ENCODE measurements around the gene PPP2R3A.
A peak's percentile ranks its signal among the peaks of the same experiment; 100 is the strongest.
"Not testable (repeated sequence)": the region's sequence is repeated elsewhere in the genome, so short reads cannot be mapped to it uniquely, and the experiment has no call there.

Gene PPP2R3A

DNA sequence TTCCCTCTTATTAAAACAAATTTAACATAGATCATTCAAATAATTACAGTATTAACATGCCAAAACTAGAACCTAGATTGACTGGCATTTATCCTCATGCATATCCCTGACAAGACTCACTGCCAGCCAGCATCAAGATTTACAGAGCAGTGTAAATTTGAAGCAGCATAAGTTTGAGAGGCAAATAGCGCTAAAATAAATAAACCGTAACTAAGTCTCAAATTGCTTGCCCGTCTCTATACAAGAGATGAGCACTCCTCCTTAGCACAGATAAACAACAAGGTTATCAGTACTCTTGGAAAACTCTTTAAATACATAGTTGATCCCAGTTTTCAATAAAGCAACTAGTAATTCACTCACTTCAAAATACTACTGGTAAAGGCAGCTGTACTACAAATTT lies 201.0 kb downstream of the PPP2R3A start:
- no peak for DNase-seq

DNA sequence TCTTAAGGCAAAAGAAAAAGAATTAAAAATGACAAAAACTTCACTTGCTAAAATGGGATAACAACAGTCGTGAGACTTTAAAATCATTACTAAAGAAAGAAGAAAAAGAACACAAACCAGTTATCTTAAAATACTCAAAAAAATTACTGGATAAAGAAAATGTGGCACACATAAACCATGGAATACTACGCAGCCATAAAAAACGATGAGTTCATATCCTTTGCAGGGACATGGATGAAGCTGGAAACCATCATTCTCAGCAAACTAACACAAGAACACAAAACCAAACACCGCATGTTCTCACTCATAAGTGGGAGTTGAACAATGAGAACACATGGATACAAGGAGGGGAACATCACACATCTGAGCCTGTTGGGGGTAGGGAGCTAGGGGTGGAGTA lies 202.7 kb downstream of the PPP2R3A start:
- not testable (repeated sequence) for DNase-seq

DNA sequence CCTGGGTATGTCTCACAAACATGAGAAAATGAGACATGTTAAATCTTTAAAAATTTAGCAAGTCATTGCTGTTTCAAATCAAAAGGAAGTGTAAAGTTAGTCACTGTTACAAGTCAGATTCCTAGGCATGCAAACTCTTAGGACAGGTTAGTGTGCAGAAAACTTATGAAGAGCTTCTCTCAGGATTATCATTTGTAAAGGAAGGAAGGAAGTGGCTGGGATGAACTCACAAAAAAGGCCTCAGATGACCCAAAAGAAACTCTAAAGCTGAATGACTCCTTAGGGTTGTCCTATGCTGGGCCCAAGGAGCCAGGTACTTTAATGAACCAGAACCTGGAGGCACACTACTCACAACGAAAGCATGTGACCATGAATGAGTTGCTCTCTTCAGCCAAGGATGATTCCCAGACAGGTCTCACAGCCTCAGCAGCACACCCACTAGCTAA lies 205.6 kb downstream of the PPP2R3A start:
- peak; percentile 53 for DNase-seq

DNA sequence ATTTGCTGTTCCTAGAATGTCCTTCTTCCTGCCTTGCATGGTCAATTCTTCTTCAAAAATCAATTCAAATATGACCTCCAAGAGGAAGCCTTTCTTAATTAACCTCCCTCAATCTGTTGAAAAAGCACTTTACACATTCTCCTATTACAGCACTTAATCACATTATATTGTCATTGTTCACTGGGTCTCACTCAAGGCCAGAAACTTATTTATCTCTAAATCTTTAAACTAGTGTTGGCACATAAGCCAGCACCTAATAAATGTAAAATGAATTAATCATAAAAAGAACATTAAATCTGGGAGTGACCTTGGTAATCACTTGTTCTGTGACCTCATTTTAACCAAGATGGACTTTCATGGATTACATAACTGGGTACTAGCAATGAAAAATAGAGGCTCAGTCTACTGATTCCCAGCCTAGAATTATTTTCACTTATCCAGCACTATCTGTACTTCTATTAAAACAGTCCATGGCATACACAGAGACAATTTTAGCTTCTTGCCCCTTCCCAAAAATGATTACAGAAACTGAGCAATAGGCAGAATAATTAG lies 208.5 kb downstream of the PPP2R3A start:
- no peak for DNase-seq

DNA sequence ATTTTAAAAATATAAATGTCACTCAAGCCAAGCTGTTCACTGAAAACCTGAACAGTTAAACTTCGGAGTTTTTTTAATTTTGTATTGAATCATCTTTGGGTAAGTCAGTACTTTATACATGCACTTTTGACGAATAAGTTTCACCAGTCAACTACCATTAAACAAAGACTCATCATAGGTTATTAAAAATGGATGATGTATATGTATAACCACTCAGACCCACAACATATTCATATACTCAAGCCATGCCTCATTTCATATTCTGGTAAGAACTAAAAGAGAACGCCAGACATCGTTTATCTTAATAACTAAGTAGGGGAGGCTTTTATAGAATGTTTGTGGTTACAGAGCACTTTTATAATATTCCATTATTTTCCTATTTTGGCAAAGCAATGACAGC lies 212.3 kb downstream of the PPP2R3A start:
- DNase-seq, result no peak

DNA sequence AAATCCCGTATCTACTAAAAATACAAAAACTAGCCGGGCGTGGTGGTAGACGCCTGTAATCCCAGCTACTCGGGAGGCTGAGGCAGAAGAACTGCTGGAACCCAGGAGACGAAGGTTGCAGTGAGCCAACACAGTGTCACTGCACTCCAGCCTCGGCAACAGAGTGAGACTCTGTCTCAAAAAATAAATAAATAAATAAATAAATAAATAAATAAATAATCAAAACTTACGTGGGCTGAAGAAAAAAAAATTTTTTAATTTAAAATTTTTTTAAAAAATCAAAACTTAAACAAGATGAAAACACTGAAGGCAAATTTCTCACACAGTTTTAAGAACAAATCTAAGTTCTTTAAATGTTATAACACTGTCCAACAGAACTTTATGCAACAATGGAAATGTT lies 216.2 kb downstream of the PPP2R3A start:
- no peak for DNase-seq

DNA sequence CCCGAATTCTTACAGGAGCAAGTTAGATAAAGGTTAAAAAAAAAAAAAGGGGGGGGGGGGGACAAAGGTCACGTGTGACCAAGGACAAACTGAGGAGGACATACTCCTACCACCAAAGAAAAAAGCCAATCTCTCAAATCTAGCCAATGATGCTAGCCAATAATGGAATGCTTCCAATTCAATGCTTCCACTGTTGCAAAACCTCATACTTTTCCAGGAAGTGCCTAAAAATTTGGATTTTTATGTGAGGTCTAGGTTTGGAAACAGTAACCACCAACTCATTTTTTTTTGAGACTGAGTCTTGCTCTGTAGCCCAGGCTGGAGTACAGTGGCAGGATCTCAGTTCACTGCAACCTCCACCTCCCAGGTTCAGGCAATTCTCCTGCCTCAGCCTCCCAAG lies 219.2 kb downstream of the PPP2R3A start:
- no peak for DNase-seq

DNA sequence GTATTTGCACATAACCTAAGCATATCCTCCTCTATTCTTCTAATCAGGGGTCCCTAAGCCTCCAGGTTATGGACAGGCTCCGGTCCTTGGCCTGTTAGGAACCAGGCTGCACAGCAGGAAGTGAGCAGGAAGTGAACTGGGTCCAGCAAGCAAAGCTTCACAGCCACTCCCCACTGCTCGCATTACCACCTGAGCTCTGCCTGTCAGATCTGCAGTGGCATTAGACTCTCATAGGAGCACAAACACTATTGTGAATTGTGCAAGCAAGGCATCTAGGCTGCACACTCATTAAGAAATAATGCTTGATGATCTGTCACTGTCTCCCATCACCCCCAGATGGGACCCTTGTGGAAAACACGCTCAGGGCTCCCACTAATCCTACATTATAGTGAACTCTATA lies 220.8 kb downstream of the PPP2R3A start:
- DNase-seq, result peak; percentile 33

DNA sequence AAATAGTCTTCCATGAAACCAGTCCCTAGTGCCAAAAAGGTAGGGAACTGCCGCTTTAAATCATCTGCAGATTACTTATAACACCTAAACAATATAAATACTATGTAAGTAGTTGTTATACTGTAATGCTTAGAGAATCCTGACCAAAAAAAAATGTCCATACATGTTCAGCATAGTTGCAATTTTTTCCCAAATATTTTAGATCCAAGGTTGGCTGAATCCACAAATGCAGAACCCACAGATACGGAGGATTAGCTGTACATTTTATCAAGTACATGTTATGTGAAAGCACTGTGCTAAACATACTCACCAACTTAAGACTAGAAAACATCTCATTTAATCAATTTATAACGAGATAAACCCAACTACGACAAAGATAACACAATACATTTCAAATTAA lies 221.3 kb downstream of the PPP2R3A start:
- DNase-seq, result no peak

DNA sequence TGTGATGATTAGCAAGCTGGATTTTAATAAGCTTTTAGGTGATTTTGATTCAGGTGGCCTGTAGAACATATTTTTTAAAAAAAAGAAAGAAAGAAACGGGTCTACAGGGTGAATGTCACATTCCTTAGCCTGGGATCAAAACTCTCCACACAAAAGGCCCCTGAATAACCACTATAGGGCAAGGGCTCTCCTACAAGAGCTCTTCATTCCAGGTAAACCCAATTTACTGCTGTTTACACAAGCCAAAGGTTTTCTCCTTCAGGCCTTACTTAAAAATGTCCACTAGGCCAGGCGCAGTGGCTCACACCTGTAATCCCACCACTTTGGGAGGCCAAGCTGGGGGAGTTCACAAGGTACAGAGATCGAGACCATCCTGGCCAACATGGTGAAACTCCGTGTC lies 222.3 kb downstream of the PPP2R3A start:
- DNase-seq, result no peak

DNA sequence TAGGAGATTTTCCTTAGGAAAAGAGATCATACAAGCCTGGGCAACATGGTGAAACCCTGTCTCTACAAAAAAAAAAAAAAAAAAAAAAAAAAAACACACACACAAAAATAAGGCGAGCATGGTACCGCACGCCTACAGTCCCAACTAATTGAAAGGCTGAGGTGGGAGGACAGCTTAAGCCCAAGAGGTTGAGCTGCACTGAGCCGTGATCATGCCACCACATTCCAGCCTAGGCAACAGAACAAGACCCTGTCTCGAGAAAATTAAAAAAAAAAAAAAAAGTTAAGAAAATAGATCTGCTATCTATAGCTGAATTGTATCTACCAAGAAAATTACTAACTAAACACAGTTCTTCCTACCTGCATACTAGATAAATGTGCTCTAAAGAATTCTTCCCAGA lies 223.5 kb downstream of the PPP2R3A start:
- DNase-seq, result no peak

DNA sequence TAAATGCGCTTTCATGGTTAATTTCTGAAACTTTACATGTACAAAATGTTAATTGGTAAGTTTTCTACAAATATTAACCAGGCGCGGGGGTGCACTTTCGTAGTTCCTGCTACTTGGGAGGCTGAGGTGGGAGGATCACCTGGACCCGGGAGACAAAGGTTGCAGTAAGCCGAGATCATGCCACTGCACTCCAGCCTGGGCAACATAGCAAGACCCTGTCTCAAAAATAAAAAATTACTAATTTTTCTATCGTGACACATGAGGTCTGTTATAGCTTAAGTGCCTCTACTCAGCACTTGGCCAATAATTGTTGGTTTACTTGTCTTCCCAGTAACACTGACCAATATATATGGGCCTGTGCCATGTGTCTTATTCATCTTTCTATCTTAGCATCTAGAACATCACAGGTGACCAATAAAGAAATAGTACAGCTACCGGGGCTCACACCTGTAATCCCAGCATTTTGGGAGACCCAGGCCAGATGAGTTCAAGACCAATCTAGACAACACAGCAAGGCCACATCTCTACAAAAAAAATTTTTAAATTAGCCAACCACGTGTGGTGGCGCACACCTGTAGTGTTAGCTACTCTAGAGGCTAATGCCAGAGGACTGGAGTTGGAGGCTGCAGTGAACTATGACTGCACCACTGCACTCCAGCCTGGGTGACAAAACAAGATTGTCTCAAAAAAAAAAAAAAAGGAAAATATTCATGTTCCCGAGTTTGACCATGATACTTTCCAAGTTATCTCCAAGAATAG lies 224.5 kb downstream of the PPP2R3A start:
- no peak for DNase-seq

DNA sequence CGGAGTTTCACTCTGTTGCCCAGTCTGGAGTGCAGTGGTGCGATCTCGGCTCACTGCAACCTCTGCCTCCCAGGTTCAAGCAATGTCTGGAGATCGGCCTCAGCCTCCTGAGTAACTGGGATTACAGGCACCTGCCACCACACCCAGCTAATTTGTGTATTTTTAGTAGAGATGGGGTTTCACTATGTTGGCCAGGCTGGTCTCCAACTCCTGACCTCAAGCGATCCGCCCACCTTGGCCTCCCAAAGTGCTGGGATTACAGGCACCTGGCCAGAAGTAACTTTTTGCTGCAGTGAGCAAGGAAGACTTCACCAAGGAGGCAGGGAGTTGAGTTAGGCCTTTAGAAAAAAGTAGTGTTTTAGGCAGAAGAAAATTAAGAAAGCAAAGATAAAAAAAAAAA lies 226.7 kb downstream of the PPP2R3A start:
- DNase-seq, result not testable (repeated sequence)

DNA sequence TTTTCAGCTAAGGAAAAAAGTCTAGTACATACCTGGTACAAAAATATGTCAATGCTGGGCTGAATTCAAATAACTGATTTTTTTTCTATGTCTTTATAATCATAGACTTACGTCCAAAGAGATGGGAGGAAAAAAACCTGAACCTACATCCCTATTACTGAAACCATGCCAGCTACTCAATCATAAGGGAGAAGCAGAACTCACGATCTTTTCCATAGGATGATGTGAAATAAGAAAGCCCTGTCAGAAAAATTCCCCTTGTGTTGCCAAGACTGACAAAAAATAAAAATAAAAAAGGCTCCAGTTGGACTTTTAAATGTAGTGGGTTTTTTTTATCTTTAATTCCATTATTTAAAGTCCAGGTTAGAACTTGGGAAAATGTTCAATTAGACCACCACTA lies 227.3 kb downstream of the PPP2R3A start:
- no peak for DNase-seq

DNA sequence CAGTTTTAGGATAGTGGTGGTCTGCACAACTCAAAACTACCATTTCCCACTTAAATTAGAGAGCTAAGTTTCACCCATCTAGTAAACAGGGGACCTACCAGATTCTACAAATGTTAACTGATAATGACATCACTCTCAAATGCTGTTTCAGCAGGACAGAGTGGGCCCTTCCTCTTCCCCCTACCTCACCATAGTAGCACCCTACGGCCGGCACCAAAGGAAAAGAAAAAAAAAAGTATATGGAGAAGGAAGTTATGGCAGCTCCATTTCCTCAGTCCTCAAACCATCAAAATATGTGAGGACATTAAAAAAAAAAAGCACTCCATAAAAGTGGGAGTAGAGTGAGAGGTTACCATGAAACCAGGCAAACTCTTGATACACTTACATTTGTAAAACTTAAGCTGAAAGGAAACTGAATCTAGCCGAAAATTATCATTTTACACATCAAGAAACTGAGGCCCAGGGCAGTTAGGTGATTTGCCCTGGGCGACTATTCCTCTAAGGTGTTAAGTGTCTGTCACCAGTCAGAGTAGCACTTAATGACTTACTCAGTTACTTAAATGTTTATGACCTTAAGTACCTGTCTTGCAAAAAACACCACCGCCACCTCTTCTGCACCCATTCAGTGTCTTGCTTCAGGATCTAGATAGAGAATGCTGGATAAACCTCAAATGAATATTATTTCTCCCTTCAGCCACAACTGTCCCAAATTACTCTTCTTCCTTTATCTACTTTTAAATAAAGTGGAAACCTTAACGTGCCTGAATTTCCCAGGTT lies 227.9 kb downstream of the PPP2R3A start:
- DNase-seq, result peak; percentile 35

DNA sequence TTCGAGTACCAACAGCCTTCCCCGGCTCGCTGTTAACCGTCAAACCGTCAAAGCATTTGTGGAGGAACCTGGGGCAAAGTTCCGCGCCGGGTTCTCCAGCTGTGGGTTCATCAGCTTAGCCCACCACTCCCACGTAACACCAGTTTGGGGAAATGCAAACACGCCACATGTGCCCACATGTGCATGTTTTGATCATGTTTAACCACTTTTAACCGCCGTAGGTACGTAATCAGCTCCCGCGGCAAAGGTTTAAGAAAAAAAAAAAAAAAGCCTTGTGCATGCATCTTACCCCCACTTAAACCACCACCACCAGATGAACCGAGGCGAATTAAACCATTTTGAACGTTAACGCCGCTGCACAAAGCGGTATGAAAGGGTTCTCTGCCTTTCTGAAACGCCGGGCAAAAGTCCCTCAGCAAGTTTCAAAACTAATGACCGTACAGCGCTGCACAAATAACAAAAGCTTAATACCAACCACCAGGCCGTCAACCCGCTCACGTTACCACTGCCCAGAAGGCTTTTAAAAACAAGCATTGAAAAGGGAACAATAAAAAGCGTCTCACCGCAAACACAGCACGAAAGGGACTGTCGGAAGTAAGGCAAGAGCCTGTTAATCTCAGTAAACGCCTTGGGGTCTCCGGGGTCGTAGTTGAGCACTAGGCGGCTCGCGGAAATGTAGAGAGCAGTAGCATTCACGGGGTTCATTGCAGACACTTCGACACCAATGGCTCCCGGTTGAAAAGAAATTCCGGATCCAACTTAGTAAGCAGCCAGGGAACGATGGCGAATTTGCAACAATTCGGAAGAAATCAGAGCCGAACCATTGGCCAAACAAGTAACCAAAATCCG lies 229.1 kb downstream of the PPP2R3A start:
- peak; percentile 73 for DNase-seq

DNA sequence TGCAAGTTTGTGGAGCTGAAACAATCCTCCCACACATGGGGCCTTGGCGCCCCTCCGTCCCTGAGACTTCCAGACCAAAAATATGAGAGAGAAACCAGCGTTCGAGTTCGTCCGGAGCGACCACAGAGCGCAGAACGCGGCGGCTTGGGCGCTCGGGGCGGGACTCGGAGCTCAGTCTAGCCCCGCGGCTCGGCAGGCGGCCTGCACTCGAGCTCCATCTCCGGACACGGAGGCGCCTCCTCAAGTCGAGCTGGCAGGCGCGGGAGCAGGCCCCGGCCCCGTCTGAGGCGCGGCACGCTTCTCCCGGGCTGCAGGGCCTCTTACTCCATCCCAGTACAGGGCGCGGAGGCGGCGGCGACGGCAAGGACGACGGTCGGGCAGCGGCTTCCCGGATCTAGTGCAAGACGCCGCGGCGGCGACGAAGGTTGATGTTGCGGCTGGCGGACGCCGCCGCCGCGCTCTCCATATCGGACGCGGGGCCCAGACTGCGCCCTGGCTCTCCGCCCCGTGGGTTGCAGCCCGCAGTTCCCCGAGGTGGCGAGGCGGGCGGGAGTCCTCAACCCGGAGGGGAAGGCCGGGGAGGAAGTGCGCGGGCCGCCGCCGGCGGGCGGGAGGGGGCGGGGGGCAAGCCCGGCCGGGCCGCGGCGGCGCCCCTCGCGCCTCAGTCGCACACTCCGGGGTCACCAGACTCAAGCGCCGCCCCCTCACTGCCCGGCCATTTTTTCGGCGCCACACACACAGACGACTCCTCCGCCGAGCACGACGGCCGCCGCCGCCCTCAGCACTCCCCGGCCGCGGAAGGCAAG lies 229.9 kb downstream of the PPP2R3A start:
- DNase-seq, result peak; percentile 75

DNA sequence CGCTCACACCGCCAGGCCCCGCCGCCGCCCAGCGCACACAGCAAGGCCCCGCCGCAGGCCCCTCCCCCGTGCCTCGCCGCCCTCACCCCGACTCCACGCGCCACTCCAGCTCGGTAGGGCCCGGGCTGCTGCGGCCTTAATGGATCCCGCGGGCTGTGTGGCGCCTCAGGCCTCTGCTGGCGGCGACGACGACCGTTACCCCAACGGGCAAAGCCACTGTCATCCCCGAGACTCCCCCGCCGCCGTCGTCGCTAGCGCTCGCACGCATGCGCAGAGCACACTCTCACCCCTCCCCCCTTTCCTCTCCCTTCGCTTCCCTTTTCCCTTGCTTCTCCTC lies 230.5 kb downstream of the PPP2R3A start, which contains the start of gene MSL2:
Gene MSL2 (minus strand): TSS at position 272 of the 337 bp plus-strand sequence. CDS start 1,222 bp downstream, outside the sequence.
- DNase-seq, result no peak

DNA sequence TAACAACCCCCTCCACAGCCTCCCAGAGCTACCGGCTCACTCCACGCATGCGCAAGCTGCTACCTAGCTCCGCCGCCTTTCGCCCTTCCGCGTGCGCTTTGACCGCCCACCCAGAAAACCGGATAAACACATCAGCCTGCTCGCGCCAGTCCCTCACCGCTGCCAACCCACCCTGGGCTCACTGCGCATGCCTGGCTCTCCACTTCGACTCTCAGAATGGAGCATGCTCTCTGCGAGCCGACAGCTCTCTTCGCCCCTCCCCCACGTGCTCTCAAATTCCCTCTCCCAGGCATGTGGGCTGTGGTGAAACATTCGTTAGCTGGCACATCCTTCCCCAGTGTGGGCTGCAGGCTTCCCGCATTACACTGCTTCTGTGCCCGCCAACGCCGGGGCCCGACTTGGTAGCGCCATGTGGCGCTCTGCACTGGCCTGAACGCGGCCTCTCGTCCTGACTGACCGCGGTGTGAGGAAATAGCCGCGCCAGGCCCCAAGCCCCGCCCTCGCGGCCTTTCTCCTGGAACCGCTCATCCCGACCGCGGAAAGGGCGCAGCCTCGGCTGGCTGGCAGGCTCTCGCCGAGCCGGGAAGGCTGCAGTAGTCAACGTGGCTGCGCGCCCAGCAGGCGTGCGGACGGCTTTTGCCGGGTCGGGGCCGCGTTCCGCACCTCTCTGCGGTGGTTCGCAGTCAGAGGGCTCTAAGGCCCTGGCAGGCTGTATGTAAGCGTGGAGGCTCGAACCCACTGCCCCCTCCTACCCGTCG lies 231.1 kb downstream of the PPP2R3A start:
- DNase-seq, result peak; percentile 100

DNA sequence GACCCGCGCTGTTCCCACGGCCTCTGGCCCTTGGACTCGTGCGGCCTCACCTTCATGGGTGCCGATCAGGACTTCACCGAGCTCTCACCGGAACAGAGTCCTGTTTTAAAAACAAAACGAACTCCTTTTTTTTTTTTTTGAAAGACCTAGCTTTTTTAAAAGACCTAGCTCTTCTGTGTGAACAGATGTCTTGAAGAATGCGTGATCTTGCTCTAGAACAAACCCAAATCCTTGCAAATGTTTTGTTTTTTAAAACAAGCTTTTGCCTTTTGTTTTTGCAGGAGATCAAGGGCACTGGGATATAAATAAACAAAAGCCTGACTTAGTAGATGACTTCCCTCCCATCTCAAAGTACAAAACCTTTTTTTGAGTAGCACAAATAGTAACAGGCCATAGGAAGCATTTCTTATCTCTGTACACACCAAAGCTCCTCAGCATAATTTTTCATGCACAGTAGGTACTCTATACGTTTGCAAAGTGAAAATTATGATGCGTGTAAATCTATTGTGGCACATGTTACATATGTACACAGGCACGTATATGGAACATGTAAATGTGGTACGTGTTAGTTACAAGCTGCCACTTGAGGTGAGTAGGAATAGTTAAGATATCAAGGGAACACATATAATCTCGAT lies 231.7 kb downstream of the PPP2R3A start:
- DNase-seq, result no peak

All from activated CD4-positive, alpha-beta T cell treated with anti-CD3 and anti-CD28 coated beads, Interleukin-2, amount 50 U/mL, for 16 hours (primary cell).